Stimulated activated CD4-positive, alpha-beta T cell treated with anti-CD3 and anti-CD28 coated beads, Interleukin-1b, Interleukin-23, amount 100 ng/mL, for 1 hour (primary cell): ENCODE results near the gene FGR.

Source experiments
- DNase-seq, 2 donors: peaks; one replicate each; pipeline ENCODE4 v3.0.0-alpha.2; 2020; ENCODE audit warnings: low read depth in 2 of 2

Gene FGR

DNA sequence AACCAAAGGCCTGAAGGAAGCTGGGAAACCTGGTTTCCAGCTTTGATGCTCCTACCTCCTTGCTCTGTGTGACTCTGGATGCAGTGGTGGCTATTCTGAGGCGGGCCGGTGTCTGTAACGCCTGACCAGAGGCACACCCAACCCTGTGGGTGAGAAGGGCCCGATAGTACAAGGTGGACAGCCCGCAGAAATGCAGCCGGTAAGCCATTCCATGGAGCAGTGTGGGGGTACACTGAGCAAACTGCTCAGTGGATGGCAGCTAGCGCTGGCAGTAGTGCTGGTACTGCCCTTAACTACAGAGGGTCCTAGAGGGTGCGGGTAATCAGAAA, 67.0 kb downstream of the FGR start:
- DNase-seq, result no peak

DNA sequence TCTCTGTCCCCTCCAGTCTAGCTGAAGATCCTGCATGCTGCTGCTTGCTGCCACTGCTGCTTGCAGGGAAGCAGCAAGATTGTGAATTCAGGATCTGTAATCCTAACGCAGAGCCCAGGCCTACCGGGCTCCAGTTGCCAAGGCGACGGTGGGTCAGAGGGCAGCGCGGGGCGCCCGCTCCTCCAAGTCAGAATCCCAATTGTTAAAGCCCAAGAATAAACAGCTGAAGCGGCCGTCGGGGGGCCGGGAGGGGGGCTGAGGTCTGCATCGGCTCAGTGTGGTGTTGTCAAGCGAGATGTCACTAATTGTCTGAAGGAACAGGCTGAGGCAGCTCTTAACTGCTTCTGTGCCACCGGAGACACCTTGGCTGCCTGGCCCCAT, 67.8 kb downstream of the FGR start:
- DNase-seq, result no peak

DNA sequence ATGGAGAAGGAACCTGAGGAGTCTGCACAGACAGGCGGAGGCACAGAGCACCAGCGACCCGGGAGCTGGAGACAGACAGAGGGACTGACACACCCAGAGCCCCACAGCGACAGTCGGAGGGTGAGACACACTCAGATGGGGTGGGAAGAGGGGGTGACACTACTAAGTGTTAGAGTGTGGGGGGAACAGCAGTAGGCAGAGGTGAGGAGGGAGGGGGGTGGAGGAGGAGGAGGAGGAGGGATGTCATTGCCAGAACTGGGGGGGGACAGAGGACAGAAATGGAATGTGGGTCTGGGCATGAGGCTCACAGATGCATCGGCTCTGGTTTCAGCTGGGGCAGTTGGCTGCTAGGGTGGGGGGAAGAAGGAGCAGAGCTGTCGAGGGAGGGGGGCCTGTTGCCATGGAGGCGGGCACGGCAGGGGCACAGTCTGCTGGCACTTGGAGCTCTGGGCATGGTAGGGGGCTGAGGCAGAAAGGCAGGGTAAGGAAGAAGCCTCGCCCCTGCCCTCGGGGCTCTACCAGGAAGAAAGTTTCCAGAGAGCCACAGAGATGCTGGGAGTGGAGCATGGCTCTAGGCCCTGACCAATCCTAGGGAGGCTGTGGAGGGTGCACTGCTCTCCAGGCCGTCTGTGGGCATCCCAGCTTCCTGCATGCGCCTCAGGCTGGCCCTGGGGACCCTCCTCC, 68.4 kb downstream of the FGR start:
- DNase-seq, result no peak

- no peak for DNase-seq
Observed at GRCh38 chr1:27564710-27565649, 70.0 kb downstream of the FGR start.

- DNase-seq, result no peak
Observed at GRCh38 chr1:27563591-27564471, 71.2 kb downstream of the FGR start.

DNA sequence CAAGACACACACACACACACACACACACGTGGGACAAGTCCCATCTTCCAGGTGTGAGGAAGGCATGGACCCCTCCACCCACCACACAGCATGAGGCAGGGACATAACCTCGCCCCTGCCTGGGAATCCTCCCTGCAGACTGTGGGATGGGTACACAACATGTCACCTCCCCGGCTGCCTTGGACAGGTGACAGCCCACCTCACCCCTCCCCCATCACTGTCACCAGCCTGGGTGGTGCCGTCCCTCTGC, 71.7 kb downstream of the FGR start:
- no peak for DNase-seq

GRCh38 chr1:27562534-27563340, 72.2 kb downstream of the FGR start:
- no peak for DNase-seq
